GM10266 (cell line): ENCODE measurements around the gene CCDC88C.
"Not testable (repeated sequence)": the region's sequence is repeated elsewhere in the genome, so short reads cannot be mapped to it uniquely, and the experiment has no call there.

Experiments
- DNase-seq: peaks from one replicate; pipeline ENCODE4 v3.0.0; 2012; ENCODE audit errors: extremely low spot score
- TF ChIP-seq, protein P1 (sequence below): IDR thresholded peaks from 2 replicates; pipeline ENCODE4 v1.5.1; 2012; ENCODE audit warnings: mild to moderate bottlenecking, low read depth; ENCODE audit not compliant: control insufficient read depth, insufficient read depth; ENCODE audit errors: missing control alignments

CCDC88C gene

DNA sequence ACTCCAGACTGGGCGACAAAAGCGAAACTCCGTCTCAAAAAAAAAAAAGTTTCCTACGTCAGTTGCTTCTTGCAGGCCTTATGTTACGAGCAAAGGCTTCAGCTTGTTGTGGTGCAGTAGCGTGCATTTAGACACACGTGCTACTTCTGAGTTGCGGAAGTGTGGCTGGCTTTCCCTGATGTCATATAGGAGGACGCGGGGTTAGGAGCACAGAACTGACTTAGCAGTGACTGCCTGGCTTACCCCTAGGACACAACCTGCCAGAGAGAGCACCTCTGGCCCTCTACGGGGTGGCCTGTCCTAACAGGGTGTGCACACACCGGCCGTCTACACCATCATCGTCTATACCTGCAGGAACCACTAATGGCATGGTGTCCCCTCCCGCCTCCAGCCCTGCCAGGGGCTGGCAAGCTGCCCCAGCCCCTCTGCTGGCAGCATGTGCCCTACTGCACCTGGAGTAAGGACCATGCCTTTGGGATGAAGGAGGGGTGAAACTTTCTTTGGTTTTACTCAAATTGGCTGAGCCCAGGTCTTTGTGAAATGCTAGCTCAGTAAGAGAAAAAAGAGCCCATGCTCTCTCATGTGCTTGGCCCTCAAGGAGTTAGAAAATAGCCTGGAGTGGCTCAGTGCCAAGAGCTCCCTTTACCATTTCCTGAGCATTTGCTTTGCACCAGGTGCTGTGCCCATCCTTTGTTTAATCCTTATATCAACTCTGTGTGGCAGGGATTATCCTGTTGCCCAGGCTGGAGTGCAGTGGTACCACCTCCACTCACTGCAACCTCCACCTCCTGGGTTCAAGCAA is 171.4 kb downstream of the CCDC88C start:
- TF ChIP-seq, protein P1, sequence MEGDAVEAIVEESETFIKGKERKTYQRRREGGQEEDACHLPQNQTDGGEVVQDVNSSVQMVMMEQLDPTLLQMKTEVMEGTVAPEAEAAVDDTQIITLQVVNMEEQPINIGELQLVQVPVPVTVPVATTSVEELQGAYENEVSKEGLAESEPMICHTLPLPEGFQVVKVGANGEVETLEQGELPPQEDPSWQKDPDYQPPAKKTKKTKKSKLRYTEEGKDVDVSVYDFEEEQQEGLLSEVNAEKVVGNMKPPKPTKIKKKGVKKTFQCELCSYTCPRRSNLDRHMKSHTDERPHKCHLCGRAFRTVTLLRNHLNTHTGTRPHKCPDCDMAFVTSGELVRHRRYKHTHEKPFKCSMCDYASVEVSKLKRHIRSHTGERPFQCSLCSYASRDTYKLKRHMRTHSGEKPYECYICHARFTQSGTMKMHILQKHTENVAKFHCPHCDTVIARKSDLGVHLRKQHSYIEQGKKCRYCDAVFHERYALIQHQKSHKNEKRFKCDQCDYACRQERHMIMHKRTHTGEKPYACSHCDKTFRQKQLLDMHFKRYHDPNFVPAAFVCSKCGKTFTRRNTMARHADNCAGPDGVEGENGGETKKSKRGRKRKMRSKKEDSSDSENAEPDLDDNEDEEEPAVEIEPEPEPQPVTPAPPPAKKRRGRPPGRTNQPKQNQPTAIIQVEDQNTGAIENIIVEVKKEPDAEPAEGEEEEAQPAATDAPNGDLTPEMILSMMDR: no peak
- DNase-seq: no peak

- not testable (repeated sequence) for DNase-seq
These were observed 172.0 kb downstream of the CCDC88C start for GRCh38 chr14:91245616-91246015.

GRCh38 chr14:91245029-91245428 is 172.6 kb downstream of the CCDC88C start:
- TF ChIP-seq, protein P1: no peak
- no peak for DNase-seq

- TF ChIP-seq, protein P1: no peak
- DNase-seq: no peak
These were observed 173.1 kb downstream of the CCDC88C start, which contains the start of gene GPR68 for GRCh38 chr14:91244501-91244901. Gene GPR68, minus strand, starts transcription at chr14:91244704. Its CDS starts 9,654 bp downstream, at chr14:91235050.

- TF ChIP-seq, protein P1: no peak
- no peak for DNase-seq
These were observed 174.5 kb downstream of the CCDC88C start for GRCh38 chr14:91243074-91243471.

- no peak for DNase-seq
- TF ChIP-seq, protein P1: no peak
These were observed 175.0 kb downstream of the CCDC88C start for GRCh38 chr14:91242635-91243034.

DNA sequence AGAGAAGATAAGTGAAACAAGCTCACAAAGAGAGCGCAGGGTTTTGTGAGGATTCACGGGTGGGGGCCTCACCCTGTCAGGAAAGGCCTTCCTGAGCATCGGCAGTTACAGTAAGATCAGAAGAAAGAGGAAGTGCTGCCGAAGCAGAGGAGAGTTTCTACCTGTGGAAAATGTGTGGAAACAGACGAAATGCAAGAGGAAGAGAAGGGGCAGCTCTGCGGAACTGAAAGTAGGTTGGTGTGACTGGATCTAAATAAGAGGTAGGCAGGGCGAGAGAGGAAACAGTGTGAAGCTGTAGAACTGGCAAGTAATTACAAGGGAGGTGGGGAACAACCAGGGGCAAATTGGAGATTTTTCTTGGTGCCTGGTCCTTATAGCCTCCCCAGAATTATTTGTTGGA is 175.8 kb downstream of the CCDC88C start:
- TF ChIP-seq, protein P1: no peak
- DNase-seq: no peak

DNA sequence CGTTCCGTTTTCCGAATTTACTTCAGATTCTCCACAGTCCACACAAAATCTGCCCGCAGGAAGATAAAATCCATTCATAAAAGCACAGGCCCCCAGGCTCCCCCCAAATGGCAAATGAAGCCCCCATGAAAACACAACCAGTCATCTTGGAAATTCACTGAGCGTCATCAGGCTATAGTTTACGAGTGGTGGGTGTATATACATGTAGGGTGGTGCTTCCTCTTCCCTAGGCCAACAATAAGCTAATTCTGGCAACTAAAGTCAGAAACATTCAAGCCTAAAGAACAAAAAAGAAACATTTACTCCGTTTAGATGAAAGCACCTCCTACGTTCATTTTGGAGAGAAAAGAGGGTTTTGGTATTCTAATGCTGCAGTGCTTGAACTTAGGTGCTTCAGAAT is 179.0 kb downstream of the CCDC88C start:
- TF ChIP-seq, protein P1: no peak
- no peak for DNase-seq
